SHP77 treated with DMSO at 0.1 percent for 48 hours (cell line): ENCODE data around the gene RASSF6.
A peak's percentile ranks its signal among the peaks of the same experiment; 100 is the strongest.
"Not testable (repeated sequence)": the region's sequence is repeated elsewhere in the genome, so short reads cannot be mapped to it uniquely, and the experiment has no call there.

Experiments used
- DNase-seq: peaks from one replicate; lab custom pipeline; 2025; lab: John Stamatoyannopoulos, UW

RASSF6 gene

DNA sequence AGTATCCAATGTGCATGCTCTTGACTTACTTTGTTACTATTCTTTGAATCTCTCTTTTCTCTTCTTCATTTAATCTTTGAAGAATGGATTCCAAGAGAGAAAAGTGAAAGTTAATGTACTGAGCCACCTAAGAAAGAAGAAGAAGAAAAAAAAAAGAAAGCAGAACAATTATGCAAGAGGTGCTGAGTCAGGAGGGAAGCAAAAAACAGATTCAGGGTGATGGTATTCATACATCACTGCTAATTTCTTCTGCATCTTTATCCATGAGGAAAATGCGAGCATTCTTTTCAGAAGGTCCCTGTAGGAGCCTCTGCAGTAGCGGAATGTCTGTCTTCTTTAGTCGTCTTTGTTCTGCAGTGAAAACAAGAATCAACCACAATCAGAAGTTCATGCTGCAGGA is 43.9 kb downstream of the RASSF6 start:
- no peak for DNase-seq

GRCh38 chr4:73575660-73576059 is 44.6 kb downstream of the RASSF6 start:
- DNase-seq, result no peak

DNA sequence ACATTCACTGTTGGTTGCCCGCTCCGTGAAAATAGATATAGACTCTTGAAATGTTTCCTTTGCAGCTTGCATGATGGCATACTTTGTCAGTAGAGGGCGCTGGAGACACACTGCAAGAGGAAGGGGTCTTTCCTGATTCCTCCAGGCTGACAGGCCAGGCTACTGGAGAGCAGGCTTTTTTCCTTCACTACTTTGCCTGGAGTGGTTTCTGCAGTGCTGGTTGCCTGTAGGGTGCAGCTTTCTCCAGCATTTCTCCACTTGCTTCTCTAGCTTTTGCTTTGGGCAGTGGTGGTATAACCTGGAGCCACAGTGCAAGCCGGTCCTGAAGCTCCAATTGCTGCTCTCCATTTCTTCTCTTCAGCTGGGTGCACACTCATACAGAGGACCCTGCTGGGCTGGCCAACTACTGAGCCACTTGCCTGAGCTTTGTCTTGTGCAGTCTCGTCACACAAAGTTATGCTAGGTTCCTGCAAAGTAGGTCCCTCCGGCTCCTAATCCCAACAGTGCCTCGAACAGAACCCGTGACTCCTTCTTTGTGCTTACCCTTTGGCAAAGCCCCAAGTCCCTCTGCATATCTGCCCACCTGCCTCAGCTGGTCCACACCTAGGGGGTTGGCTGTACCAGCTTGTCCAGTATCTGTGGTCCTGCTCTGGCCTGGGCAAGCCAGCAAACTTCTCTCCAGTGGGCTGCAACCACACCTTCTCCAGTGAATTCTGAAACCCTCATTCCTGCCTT is 46.3 kb downstream of the RASSF6 start:
- peak; percentile 86 for DNase-seq

GRCh38 chr4:73550865-73551264 is 69.4 kb downstream of the RASSF6 start:
- DNase-seq, result not testable (repeated sequence)

- no peak for DNase-seq
These were observed 75.6 kb downstream of the RASSF6 start for GRCh38 chr4:73544620-73545019.

GRCh38 chr4:73541251-73541650 is 79.0 kb downstream of the RASSF6 start:
- no peak for DNase-seq

DNA sequence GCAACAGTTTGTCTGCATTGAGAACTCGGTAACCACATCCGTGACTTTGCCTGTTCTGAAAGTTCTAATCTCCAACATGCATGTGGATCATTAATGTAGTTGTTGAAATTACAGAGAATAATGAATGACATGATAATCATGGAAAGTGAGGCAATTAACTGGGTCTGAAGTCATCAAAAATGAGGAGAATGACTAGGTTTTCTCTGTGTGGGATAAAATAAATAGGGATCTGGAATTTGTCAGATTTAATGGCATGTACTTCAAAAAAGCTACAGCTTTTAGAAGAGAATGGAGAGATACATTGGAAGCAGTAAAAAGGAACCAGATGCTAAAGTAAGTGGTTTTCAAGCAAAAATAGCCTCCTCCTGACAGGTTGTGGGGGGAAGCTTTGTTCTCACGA is 79.4 kb downstream of the RASSF6 start:
- no peak for DNase-seq

GRCh38 chr4:73539386-73539785 is 80.8 kb downstream of the RASSF6 start:
- DNase-seq, result no peak

GRCh38 chr4:73538162-73538561 is 82.1 kb downstream of the RASSF6 start:
- no peak for DNase-seq

DNA sequence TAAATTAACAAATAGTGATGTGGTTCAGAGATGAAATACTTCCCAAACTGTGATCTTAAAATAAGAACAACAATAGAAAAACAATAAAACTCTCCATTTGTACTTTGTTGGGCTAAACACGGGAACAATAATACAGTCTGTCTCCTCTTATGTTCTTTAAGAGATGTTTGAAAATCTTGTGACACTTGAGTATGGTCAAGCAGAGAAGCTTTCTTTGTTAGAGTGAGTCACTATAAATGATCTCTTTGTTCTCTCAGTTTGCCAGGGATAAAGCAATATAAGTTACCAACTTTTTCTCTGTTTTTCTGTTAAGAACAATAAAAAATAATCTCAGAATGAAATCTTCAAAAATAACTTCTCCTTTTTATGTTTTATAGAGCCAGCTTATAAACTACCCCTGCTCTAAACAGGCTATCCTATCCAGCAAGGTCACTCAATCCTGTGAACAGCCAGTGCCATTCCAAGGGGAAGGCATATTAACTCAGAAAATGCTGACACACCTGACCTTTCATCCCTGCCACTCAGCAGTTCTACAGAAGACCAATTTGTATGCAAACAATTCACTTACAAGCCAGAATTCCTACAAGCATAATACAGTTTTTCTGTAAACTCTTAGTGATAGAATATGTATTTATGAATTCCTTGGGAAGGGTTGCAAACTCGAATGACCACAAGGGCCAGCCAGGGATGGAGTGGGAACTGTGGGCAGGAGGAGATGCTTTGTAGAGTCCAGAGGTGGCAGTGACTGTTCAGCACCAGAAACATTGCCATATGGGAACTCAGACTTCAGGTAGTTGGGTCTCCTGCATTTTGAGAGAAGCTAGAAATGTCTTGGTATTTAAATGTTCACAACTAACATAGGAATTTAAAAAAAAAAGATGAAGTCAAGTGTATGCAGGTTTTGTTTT is 86.5 kb downstream of the RASSF6 start:
- DNase-seq, result no peak

- no peak for DNase-seq
These were observed 92.1 kb downstream of the RASSF6 start for GRCh38 chr4:73528171-73528570.

GRCh38 chr4:73527196-73527595 is 93.0 kb downstream of the RASSF6 start:
- DNase-seq, result no peak

- no peak for DNase-seq
These were observed 94.6 kb downstream of the RASSF6 start for GRCh38 chr4:73525611-73526010.

DNA sequence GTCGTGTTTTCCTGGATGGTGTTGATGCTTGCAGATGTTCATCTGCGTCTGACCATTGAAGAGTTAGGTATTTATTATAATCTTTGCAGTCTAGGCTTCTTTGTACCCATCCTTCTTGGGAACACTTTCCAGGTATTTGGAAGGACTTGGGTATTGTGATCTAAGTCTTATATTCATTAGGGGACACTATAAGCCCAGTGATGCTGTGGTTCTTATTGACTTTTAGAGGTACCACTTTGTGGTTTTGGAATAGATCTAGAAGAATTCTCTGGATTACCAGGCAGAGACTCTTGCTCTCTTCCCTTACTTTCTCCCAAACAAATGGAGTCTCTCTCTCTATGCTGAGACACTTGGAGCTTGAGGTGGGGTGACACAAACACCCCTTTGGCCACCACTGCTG is 97.1 kb downstream of the RASSF6 start:
- no peak for DNase-seq
